Limb (tissue), 2 donors: Measurements from ENCODE around the gene PADI2.

Experiments used
- DNase-seq, 2 donors: peaks; one replicate each; pipeline ENCODE4 v3.0.0-alpha.2; 2016; ENCODE audit errors: extremely low spot score in 2 of 2

The PADI2 gene

GRCh38 chr1:17059391-17060305, 59.6 kb downstream of the PADI2 start:
- DNase-seq: peak; percentile 65 to 78

GRCh38 chr1:17056551-17056950, 62.7 kb downstream of the PADI2 start:
- no peak for DNase-seq

DNA sequence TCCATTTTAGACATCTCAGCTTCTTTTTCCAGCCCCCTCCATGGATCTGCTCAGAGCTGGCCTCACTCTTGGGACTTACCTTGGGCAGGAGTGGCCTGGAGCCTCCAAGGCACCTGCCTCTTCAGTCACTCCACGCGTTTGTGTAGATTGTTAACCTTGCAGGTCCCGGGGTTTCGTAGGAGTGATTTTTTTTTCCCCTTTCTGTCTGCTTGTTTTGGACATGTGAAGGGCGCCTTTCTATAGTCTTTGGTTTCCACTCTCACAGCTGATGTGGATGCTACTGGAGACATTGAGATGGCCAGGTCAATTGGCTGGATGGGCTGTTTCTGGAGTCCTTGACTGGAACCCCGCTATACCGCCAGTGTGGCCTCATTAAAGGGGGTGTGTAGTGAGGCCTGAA, 63.5 kb downstream of the PADI2 start:
- no peak for DNase-seq

DNA sequence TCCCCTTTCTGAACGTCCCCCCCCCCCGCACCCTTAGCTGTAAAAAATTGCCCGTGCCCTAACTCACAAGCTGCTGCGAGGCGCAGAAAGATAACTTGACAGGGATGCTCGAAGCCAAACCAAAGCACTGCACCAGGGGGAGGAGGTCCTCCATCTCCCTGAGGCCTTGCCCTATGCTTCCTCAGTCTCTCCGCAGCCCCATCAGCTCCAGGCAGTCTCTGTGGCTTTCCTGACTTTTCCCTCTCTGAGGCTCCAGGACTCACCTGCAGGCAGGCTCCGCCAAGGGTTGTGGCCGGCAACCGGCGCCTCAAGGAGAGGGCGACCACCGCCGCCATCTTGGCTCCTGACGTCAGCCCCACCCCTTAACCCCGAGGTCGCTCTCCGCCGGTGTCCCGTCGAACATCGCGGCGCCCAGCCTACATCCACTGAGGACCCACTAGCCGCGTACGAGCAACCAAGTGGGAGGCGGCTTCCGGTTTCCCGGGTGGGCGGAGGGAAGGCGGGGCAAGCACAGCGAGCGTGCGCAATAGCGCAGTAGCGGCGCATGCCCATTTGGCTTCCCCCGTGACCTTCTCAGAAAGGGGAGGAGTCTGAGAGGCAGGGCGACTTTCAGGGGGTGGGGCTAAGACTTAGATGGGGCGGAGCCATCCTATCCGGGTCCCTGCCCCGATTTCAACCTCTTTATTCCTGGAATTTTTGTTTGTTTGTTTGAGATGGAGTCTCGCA, 65.4 kb downstream of the PADI2 start, which contains the start of gene SDHB:
Gene SDHB, minus strand, starts transcription at position 348 of the 726 bp plus-strand sequence. Its CDS starts 13 bp downstream, at position 335.
- peak; percentile 97 to 99 for DNase-seq

DNA sequence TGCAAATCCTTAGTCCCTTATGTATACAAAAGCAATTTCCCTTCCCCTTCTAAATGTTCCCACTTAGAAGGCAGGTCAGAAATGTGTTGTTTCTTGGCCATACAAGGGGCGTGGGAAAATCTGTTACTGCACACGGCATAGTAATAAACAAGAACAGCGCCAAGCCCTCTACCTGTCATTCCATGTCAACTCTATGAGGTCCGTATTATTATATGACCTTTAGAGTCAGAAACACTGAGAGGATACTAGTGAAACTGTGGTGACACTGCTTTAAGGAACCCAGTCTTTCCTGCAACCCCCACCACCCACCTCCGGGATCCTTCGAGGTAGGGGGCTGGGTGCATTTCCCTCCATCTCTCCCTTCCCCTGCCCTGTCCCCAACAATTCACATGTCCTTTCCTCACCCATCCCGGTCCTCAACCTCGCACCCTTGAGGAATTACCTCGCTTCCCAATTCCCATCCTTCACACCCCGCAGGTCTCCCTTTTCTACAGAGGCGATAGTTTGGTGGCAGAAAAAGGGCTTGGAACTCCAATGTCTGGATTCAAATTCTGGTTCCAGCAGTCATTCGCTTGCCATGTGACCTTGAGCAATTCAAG, 66.1 kb downstream of the PADI2 start:
- no peak for DNase-seq

GRCh38 chr1:17052641-17053040, 66.6 kb downstream of the PADI2 start:
- DNase-seq: no peak

DNA sequence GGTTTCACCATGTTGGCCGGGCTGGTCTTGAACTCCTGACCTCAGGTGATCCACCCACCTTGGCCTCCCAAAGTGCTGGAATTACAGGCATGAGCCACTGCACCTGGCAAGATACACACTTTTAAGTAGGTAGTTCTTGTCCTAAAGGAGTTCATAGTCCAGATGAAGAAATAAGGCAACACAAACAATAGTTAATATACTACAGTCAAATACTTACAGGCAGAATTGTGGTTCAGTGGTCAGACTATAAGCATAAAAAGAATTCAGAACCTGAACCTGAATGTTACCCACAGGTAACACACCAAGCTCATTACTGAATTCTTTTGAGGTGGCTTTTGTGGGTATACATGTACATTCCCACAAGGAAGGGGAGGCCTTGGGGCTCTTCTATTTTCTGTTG, 67.2 kb downstream of the PADI2 start:
- no peak for DNase-seq

DNA sequence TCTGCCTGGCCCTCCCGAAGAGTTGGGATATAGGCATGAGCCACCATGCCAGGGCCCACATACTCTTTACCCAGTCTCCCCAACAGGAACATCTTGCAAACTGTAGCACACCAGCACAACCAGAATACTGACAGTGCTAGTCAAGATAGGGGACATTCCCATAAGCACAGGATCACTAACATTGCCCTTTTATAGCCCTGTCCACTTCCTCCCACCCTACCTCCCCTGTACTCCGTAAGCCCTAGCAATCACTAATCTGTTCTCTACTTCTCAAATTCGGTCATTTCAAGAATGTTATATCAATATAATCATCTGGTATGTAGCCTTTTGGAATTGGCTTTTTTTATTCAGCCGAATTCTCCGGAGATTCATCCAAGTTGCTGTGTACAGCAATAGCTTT, 71.3 kb downstream of the PADI2 start:
- DNase-seq: no peak

GRCh38 chr1:17046334-17046657, 73.0 kb downstream of the PADI2 start:
- DNase-seq: no peak

- peak in 1 of 2 donors; percentile 72 for DNase-seq
These were observed 73.5 kb downstream of the PADI2 start for GRCh38 chr1:17045634-17046333.

DNA sequence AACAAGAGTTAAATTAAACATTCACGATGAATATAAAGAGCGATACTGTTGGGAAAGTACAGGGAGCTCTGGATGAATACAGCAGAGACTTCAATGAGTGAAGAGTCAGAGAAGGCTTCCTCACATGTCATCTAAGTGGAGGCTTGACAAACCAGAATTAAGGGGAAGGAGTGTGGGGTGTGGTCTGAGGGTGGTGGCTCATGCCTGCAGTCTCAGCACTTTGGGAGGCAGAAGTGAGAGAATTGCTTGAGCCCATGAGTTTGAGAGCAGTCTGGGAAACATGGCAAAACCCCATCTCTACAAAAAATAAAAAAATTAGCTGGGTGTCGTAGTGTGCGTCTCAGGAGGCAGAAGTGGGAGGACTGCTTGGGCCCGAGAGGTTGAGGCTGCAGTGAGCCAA, 74.1 kb downstream of the PADI2 start:
- DNase-seq: no peak

- no peak for DNase-seq
These were observed 75.6 kb downstream of the PADI2 start for GRCh38 chr1:17043676-17044075.

- DNase-seq: no peak
These were observed 79.1 kb downstream of the PADI2 start for GRCh38 chr1:17040135-17040534.

GRCh38 chr1:17039522-17039921, 79.7 kb downstream of the PADI2 start:
- no peak for DNase-seq

GRCh38 chr1:17033481-17033880, 85.8 kb downstream of the PADI2 start:
- DNase-seq: no peak

GRCh38 chr1:17032741-17033140, 86.5 kb downstream of the PADI2 start:
- DNase-seq: no peak

GRCh38 chr1:17031436-17031835, 87.8 kb downstream of the PADI2 start:
- no peak for DNase-seq

- no peak for DNase-seq
These were observed 89.0 kb downstream of the PADI2 start for GRCh38 chr1:17030206-17030605.

DNA sequence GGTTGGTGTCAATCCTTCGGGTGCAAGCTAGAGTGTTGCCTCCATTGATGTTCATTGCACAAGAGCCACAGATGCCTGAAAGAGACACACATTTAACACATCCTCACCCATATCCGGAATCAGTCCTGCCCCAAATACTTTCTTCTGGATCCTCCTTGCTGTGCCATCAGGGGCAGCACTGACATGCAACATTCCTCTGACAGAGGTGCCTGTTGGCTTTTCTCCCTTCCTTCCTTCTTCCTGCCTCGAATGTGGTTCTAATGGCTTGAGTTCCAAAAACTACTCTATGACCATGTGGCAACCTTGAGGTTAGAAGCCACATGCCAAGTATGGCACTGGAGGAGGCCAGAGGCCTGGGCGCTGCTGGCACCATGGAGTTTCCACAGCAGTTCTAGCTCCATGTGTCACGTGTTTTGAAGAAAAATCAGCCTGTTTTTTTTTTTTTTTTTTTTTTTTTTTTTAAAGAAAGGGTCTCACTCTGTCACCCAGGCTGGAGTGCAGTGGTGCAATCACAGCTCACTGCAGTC, 90.5 kb downstream of the PADI2 start:
- DNase-seq: no peak

DNA sequence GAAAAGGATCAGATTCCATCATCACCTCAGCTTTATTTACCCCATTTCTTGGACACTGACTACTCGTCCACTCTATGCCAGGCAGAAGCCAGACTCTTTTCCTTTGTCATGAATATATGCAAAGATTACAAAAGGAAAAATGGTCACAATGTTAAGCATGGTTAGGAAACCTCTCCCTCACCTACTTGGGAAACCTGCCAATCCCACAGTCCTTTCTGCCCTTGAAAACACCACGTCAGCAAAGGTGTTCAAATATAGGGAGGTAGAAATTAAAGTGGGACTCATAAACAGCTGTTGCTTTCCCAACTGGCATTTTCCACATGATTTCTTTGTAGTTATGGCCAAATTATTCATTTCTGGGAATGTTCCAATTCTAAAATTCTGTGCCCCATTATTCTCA, 91.4 kb downstream of the PADI2 start:
- DNase-seq: no peak

GRCh38 chr1:17027403-17027802, 91.8 kb downstream of the PADI2 start:
- no peak for DNase-seq
